ENCODE data around the gene TRAF5.
"Not testable (repeated sequence)": the region's sequence is repeated elsewhere in the genome, so short reads cannot be mapped to it uniquely, and the experiment has no call there.

The TRAF5 gene

DNA sequence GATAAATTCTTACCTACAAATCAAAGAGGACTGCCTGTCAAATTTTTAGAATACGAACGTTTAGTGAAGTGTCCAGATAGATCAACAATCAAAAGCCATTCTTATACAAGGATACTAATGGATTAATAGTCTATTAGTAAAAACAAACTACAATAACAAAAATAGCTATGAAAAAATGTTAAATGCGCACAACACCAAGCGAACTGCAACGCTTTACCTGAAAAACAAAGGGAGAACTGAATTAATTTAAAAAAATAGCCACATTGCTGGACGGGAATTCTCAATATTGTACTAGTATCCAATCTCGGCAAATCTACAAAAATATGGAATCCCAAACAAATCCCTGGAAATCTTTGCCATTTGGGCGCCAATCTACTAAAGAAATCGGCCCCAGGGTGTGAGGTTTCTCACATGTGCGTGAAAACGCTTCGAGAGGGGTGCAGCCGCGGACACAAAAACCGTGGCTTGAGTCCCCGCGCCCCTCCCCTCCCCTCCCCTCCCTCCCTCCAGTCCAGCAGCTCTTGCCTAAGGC, 55.6 kb downstream of the TRAF5 start:
- no peak for DNase-seq

DNA sequence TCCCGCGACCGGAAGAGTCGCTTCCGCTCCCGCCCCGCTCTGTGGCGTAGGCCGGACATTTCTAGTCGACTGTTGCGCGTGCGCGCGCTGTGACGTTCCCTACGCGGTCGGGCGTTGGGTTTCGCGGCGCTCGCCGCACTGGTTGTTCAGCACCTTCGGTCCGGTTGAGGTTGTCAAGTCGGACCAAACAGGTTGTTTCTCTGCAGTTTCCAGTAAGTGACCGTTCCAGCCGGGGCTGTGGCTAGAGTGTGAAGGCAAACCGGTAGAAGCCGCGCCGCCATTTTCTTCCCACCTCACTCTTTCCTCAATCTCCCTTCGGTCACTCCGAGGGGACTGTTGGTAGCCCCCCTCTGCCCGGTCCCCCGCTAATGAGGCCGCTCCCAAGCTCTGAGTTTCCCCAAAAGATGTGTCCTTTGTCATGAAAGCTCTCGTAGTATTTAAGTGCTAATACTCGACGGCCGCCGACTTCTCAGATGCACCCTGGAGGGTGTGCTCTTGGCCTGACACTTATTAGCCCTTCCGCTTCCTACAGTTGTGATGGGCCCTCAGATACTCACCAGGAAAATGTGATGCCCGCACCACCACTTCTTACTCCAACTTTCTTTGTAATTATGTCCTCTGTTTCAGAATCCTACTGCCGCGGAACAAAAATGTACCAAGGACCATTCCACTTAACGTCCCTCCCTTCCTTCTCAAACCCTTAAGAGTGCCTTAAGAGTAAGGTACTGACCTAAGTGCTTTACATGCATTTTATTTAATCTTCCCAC, 56.3 kb downstream of the TRAF5 start:
- DNase-seq = peak; percentile 97

DNA sequence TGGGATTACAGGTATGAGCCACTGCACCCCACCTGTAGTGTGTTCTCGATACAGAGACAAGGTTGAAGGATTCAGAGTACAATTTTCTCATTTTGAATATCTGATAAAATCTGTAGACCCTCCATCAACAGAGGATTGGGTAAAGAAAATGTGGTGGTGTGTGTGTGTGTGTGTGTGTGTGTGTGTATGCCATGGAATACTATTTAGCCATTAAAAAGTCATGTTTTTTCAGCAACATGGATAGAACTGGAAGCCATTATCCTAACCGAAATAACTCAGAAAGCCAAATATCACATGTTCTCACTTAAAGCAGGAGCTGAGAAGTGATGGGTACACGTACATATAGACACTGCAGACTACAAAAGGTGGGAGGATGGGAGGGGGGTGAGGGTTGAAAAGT, 57.9 kb downstream of the TRAF5 start:
- DNase-seq = no peak

DNA sequence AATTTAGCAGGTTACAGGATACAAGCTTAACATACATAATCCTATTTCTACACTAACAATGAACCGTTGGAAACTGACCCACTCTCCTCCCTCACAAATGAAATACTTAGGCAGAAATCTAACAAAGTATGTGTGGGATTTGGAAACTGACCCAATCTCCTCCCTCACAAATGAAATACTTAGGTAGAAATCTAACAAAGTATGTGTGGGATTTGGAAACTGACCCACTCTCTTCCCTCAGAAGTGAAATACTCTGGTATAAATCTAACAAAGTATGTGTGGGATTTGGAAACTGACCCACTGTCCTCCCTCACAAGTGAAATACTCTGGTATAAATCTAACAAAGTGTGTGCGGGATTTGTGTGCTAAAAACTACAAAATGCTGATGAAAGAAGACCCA, 60.3 kb downstream of the TRAF5 start:
- DNase-seq = no peak

DNA sequence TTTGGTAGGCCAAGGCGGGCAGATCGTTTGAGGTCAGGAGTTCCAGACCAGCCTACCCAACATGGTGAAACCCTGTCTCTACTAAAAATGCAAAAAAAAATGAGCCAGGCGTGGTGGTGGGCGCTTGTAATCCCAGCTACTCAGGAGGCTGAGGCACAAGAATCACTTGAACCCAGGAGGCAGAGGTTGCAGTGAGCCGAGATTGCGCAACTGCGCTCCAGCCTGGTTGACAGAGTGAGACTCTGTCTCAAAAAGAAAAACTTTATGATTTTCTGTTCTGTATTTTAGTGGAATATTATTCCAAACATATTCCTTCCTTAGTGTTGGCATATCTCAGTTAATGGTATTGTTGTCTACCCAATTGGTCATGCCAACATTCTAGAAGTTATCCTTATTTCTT, 64.2 kb downstream of the TRAF5 start:
- not testable (repeated sequence) for DNase-seq

DNA sequence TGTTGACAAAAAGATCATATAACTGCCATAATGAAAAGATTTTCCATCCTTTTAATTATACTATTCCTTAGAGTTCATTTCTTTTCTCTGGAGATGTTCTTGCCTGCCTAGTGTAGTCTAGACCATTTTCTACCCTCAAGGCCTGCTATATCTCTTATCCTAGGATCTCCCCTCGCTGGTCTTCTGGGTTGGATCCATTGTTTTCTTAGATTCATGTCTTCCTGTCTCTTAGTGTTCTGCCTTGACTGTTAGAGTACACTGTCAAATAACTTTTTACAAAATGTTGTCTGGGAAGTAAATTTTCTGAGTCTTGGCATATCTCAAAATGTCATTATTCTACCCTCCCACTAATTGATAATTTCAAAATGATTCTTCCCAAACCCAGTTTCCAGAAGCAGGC, 66.6 kb downstream of the TRAF5 start:
- no peak for DNase-seq

DNA sequence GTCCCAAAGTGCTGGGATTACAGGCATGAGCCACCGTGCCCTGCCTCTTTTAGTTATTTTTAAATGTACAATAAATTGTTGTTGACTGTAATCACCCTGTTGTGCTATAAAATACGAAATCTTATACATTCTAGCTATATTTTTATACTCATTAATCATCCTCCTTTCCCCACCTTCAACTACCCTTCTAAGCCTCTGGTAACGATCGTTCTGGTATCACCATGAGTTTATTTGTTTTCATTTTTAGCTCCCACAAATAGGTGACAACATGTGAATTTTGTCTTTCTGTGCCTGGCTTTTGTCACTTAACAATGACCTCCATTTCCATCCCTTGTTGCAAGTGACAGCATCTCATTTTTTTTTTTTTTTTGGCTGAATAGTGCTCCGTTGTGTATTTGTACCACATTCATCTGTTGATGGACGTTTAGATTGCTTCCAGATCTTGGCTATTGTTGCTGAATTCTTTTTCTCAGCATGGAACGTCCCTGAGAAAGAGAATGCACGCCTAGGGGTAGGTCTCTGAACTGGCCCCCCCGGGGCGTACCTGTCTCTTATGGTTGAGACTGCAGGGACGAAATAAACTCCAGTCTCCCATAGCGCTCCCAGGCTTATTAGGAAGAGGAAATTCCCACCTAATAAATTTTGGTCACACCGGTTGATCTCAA, 71.8 kb downstream of the TRAF5 start:
- DNase-seq = not testable (repeated sequence)

DNA sequence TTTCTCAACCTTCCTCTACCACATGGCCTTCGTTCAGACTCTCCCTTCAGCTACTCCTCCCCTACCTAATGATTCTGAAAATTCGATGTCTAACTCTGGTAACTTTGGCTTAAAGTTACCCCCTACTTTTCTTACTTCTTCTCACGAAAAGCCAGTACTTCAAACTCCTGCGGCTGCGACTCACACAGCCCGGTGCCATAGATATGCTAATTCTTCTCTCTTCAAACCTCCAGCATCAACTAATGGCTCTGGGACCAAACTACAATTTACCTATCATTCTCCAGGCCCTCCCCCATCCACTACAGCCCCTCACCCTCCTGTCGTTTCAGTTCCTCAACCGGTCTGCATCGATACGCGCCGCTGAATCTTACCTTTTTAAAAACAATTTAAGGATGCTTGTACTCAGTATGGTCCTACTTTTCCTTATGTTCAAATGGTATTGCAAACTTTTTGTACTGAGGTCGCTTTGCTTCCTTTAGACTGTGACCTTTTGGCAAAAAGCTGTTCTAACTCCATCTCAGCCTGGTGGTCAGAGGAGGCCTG, 73.3 kb downstream of the TRAF5 start:
- DNase-seq = not testable (repeated sequence)

DNA sequence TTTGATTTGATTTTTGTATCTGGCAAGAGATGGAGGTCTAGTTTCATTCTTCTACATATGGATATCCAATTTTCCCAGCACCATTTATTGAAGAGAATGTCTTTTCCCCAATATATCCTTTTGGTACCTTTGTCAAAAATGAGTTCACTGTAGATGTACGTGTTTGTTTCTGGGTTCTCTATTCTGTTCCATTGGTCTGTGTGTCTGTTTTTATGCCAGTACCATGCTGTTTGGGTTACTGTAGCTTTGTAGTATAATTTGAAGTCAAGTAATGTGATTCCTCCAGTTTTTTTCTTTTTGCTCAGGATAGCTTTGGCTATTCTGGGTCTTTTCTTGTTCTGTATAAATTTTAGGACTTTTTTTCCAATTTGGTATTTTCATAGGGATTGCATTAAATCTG, 75.1 kb downstream of the TRAF5 start:
- not testable (repeated sequence) for DNase-seq

DNA sequence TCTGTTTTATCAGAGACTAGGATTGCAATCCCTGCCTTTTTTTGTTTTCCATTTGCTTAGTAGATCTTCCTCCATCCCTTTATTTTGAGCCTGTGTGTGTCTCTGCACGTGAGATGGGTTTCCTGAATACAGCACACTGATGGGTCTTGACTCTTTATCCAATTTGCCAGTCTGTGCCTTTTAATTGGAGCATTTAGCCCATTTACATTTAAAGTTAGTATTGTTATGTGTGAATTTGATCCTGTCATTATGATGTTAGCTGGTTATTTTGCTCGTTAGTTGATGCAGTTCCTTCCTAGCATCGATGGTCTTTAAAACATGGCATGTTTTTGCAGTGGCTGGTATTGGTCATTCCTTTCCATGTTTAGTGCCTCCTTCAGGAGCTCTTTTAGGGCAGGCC, 79.5 kb downstream of the TRAF5 start:
- DNase-seq = not testable (repeated sequence)

DNA sequence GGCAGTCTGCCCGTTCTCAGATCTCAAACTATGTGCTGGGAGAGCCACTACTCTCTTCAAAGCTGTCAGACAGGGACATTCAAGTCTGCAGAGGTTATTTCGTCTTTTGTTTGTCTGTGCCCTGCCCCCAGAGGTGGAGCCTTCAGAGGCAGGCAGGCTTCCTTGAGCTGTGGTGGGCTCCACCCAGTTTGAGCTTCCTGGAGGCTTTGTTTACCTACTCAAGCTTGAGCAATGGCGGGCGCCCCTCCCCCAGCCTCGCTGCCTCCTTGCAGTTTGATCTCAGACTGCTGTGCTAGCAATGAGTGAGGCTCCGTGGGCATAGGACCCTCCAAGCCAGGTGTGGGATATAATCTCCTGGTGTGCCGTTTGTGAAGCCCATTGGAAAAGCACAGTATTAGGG, 81.1 kb downstream of the TRAF5 start:
- DNase-seq = not testable (repeated sequence)

DNA sequence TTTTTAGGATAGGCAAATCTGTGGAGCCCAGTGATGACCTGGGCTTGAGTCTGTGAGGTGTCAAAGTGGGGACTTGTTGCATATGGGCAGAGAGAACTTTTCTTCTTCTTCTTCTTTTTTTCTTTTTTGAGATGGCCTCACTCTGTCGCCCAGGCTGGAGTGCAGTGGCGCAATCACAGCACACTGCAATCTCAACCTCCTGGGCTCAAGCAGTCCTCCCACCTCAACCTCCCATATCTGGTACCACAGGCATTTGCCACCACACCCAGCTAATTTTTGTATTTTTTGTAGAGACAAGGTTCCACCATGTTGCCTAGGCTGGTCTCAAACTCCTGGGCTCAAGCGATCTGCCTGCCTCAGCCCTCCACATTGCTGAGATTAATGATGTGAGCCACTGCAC, 85.0 kb downstream of the TRAF5 start:
- DNase-seq = no peak

DNA sequence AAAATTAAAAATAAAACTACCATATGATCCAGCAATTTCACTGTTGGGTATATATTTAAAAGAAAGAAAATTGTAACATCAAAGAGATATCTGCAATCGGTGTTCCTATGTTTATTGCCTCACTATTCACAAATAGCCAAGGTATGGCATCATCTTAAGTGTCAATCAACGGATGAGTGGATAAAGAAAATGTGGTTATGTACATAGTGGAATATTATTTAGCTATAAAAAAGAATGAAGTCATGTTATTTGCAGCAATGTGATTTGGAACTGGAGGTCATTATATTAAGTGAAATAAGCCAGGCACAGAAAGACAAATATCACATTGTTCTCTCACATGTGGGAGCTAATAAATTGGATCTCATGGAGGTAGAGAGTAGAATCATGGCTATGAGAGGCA, 89.1 kb downstream of the TRAF5 start:
- no peak for DNase-seq

DNA sequence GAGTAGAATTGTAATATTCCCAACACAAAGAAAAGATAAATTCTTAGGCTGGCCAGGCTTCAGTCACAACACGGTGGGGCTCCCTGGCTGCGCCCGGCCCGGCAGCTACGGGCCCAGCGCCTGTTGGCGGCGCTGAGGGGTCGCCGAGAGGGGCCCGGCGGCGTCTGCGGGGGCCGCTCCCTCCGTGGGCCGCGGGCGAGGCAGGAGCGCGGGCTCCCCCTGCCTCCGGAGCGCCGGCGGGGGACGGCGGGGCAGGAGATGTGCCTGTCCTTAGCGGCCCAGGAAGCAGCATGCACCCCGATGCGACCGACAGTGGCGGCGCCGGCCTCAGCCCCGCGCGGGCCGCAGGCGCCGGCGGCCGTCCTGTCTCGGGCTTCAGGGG, 89.6 kb downstream of the TRAF5 start:
- peak; percentile 60 for DNase-seq

DNA sequence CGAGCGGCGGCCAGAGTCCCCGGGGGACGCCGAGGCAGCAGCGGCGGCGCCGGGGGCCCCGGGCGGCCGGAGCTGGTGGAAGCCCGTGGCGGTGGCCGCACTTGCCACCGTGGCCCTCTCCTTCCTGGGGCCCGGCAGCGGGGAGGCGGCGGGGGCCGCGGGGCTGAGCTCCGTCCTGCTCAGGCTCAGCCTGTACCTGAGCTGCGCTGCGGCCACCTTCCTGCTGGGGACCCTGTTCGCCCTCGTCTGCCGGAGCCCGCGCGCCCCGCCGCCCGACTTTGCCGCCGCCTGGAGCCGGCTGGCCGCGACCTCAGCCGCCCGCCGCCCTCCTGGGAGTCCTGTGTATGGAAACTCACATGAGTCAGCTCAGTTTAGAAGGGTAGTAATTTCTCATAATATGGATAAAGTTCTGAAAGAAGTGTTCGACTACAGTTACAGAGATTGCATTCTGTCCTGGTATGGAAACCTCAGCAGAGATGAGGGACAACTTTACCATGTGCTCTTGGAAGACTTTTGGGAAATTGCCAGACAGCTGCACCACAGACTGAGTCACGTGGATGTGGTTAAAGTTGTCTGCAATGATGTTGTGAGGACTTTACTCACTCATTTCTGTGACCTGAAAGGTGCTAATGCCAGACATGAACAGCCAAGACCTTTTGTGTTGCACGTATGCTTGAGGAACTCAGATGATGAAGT, 90.1 kb downstream of the TRAF5 start:
- DNase-seq = peak; percentile 50

DNA sequence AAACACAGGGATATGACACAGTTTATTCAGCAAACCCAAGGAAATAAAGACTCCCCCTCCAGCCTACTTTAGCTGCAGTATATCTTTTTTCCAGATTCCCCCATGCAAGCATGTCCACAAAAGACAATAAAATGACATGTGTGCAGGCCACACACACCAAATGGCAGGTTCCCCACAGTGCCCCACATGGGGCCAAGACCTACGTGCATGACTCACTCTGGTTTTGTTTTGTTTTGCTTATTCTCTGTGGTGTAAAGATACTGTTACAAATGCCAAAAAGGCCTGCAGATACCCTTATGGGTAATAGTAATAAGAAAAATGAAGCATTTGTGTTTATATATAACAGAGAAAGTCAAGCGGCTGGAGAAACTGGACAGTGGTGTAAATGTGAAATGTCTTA, 93.8 kb downstream of the TRAF5 start:
- DNase-seq = no peak

DNA sequence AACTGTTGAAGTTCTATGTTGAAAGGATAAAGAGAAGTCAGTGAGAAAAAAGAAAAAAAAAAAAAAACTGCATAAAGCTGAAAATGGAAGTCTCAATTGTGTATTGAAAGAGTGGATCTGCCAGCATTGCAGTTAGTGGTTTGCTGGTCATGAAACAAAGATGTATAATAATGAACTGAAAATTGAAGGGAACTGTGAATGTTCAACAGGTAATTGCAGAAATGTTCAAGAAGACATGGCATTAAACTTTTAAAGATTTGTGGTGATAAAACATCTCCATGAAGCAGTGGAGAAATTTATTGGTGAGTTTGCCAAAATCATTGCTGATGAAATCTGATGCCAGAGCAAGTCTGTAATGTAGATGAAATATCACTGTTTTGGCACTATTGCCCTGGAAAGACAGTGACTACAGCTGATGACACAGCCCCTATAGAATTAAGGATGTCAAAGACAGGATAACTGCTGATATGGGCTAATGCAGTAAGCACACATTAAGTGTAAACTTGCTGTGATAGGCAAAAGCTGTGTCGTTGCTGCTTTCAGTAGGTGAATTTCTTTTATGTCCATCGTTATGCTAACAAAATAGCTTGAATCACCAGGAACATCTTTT, 94.3 kb downstream of the TRAF5 start:
- DNase-seq = no peak

DNA sequence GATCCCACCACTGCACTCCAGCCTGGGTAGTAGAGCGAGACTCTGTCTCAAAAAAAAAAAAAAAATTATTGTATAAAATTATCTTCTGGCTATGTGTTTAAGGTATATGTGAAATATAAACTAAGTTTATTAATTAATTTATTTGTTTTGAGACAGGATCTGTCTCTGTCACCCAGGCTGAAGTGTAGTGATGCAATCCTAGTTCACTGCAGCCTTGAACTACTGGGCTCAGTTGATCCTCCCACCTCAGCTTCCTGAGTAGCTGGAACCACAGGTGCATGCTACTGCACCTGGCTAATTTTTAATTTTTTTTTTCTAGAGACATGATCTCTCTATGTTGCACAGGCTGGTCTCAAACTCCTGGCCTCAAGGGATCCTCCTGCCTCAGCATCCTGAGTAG, 97.4 kb downstream of the TRAF5 start:
- no peak for DNase-seq
